Stimulated activated CD8-positive, alpha-beta memory T cell treated with anti-CD3 and anti-CD28 coated beads, Interleukin-7, amount 100 ng/mL, for 24 hours (primary cell): ENCODE measurements around the gene TNFAIP2.
"Not testable (repeated sequence)": the region's sequence is repeated elsewhere in the genome, so short reads cannot be mapped to it uniquely, and the experiment has no call there.

Source experiments
- DNase-seq: peaks from one replicate; pipeline ENCODE4 v3.0.0-alpha.2; 2020; ENCODE audit warnings: low read depth

TNFAIP2 gene

GRCh38 chr14:103155826-103156394, 32.6 kb downstream of the TNFAIP2 start:
- DNase-seq, result no peak

- DNase-seq, result no peak
Measured at GRCh38 chr14:103156651-103157378, 33.6 kb downstream of the TNFAIP2 start.

GRCh38 chr14:103157969-103158368, 34.7 kb downstream of the TNFAIP2 start:
- DNase-seq, result no peak

GRCh38 chr14:103158688-103159087, 35.4 kb downstream of the TNFAIP2 start:
- DNase-seq, result no peak

GRCh38 chr14:103160321-103161053, 37.2 kb downstream of the TNFAIP2 start:
- DNase-seq, result no peak

GRCh38 chr14:103161054-103161397, 37.8 kb downstream of the TNFAIP2 start:
- DNase-seq, result no peak

- DNase-seq, result no peak
Measured at GRCh38 chr14:103163199-103163598, 39.9 kb downstream of the TNFAIP2 start.

GRCh38 chr14:103164006-103164405, 40.7 kb downstream of the TNFAIP2 start:
- DNase-seq, result no peak

- no peak for DNase-seq
Measured at GRCh38 chr14:103164779-103165178, 41.5 kb downstream of the TNFAIP2 start.

GRCh38 chr14:103165323-103165722, 42.1 kb downstream of the TNFAIP2 start:
- DNase-seq, result no peak

- DNase-seq, result no peak
Measured at GRCh38 chr14:103169954-103170353, 46.7 kb downstream of the TNFAIP2 start.

- not testable (repeated sequence) for DNase-seq
Measured at GRCh38 chr14:103171206-103171605, 47.9 kb downstream of the TNFAIP2 start.

GRCh38 chr14:103172921-103173320, 49.7 kb downstream of the TNFAIP2 start:
- DNase-seq, result no peak

- DNase-seq, result not testable (repeated sequence)
Measured at GRCh38 chr14:103173887-103174286, 50.6 kb downstream of the TNFAIP2 start.

- not testable (repeated sequence) for DNase-seq
Measured at GRCh38 chr14:103176176-103176575, 52.9 kb downstream of the TNFAIP2 start.

GRCh38 chr14:103177376-103177775, 54.1 kb downstream of the TNFAIP2 start:
- no peak for DNase-seq

GRCh38 chr14:103178521-103178920, 55.3 kb downstream of the TNFAIP2 start:
- no peak for DNase-seq

- DNase-seq, result no peak
Measured at GRCh38 chr14:103179094-103179493, 55.8 kb downstream of the TNFAIP2 start.

- no peak for DNase-seq
Measured at GRCh38 chr14:103180331-103180730, 57.1 kb downstream of the TNFAIP2 start.

GRCh38 chr14:103184046-103184445, 60.8 kb downstream of the TNFAIP2 start:
- DNase-seq, result no peak

GRCh38 chr14:103185051-103186029, 62.1 kb downstream of the TNFAIP2 start:
- DNase-seq, result no peak

GRCh38 chr14:103186241-103186822, 63.1 kb downstream of the TNFAIP2 start:
- no peak for DNase-seq
